ENCODE results near the gene KIF5C.

Gene KIF5C

DNA sequence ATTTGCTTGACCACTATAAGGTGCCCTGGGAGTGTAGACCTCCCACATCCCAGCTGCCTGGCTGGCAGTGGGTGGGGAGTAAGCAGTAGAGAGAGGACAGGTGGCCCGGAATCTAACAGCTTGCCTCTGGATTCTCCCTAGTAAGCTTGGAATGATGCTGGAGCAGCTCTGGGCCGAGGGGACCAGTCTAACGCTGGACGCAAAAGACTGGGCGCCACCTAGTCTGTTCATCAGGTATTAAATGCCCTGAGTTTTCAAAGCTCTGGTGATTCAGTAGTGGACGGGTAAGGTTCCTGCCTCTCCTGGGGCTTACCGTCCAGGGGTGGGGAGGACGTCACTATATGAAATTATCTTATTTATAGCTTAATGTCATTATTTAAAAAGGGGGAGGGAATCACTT is 162.8 kb downstream of the KIF5C start:
- H3K27ac ChIP-seq = no peak overlapping the region
- no peak for TF ChIP-seq ZFX (IDR thresholded peaks at IDR 0.05; ENCODE audit: borderline replicate concordance)

DNA sequence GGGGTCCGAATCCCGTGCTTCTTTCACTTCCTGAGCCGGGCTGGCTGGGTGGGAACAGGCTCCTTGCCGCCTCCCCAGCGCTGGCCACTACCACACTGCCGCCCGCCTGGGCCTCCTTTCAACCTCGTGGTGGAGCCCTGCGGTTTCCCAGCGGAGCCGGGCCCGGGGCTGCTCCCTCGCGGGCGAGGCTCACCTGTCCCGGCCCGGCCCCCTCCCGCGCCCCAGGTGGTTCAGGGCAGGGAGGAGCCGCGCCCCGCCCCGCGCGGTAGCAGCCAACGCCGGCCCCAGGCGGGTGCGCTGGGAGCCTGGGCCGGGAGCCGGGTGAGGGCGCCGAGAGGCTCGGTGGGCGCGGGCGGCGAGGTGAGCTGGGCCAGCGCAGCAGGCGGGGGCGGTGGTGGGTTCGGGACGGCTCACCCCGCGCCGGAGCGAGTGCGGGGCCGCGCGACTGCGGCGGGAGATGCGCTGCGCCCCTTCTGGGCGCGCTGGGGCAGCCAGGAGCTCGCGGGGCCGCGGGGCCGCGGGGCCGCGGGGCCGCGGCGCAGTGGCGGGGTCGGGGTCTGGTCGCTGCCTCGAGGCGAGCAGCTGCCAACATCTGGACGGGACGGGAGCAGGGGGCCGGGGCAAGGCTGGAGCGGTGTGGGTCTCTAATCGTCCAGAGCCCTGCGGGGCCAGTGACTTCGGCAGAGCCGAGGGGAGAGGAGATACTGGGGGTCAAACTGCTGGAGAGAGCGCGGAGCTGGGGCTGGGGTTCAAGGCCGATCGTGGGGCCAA is 163.6 kb downstream of the KIF5C start, which contains the start of gene LYPD6B:
Gene LYPD6B (plus strand): TSS at position 258 of the 771 bp plus-strand sequence. CDS start 92,250 bp downstream, outside the sequence.
- H3K27ac ChIP-seq = no peak within 1 kb of the TSS
- no peak for TF ChIP-seq ZFX (IDR thresholded peaks at IDR 0.05; ENCODE audit: borderline replicate concordance)
- TF ChIP-seq, protein P1, sequence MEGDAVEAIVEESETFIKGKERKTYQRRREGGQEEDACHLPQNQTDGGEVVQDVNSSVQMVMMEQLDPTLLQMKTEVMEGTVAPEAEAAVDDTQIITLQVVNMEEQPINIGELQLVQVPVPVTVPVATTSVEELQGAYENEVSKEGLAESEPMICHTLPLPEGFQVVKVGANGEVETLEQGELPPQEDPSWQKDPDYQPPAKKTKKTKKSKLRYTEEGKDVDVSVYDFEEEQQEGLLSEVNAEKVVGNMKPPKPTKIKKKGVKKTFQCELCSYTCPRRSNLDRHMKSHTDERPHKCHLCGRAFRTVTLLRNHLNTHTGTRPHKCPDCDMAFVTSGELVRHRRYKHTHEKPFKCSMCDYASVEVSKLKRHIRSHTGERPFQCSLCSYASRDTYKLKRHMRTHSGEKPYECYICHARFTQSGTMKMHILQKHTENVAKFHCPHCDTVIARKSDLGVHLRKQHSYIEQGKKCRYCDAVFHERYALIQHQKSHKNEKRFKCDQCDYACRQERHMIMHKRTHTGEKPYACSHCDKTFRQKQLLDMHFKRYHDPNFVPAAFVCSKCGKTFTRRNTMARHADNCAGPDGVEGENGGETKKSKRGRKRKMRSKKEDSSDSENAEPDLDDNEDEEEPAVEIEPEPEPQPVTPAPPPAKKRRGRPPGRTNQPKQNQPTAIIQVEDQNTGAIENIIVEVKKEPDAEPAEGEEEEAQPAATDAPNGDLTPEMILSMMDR (IDR thresholded peaks at IDR 0.05) = peak; percentile 21

DNA sequence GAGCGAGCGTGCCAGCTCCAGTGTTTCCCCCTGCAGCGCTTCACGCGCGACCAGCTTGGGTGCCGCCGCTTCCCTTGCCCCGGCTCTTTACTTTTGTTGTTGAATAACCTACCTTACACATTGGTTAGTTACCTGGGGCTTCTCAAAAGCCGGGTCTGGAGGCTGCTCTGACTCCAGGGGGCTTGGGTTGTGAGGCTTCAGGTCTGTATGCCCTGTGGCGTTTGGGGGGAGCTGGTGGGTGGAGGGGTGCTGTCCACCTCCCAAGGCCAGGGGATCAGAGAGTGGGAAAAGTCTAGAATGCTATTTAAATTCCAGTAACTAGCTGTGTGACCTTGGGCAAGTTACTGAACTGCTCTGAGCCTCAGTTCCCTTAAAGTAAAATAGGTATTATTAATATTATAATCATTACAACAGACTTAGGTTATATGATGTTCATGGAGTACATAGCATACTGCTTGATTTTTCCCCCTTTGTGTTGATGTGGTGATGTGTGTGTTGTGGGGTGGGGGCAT is 164.2 kb downstream of the KIF5C start:
- no peak for TF ChIP-seq ZFX (IDR thresholded peaks at IDR 0.05; ENCODE audit: borderline replicate concordance)
- TF ChIP-seq, protein P1 (IDR thresholded peaks at IDR 0.05) = no peak
- H3K27ac ChIP-seq = no peak overlapping the region

DNA sequence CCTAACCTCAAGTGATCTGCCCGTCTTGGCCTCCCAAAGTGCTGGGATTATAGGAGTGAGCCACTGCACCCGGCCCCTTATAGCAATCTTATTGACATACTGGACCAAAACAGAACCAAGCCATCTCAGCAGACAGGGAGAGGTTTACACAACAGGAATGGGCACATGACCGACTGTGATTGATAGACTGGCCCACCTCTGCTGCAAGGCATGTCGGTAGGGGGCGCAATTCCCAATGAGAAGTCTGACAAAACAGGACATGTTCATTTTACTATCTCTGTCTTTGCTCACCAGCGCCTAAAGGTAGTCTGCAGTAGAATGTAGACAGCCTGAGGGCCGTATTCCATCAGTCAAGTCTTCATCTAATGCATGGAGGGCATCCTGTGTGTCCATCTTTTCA is 165.4 kb downstream of the KIF5C start:
- H3K27ac ChIP-seq = no peak overlapping the region
- TF ChIP-seq, protein P1 (IDR thresholded peaks at IDR 0.05) = peak; percentile 50
- TF ChIP-seq ZFX (IDR thresholded peaks at IDR 0.05; ENCODE audit: borderline replicate concordance) = no peak

DNA sequence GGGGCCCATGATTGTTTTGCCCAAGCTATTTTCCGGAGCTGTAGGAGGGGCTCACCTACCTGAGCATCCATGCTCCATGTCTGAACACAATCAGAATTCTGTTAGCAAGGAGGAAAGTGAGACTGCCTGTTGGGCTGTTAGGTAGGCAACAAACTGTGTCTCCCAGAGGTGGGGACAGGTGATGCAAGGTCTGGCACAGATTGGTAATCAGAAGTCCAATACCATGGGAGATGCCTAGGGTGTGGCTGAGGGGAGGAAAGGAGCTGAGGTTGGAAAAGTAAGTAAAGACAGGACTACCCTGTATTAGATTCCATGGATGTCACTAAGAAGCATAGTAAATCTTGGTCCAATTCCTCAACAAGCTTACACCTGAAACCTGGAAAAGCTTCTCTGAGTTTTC is 166.5 kb downstream of the KIF5C start:
- H3K27ac ChIP-seq = no peak overlapping the region
- no peak for TF ChIP-seq ZFX (IDR thresholded peaks at IDR 0.05; ENCODE audit: borderline replicate concordance)
- TF ChIP-seq, protein P1 (IDR thresholded peaks at IDR 0.05) = no peak

DNA sequence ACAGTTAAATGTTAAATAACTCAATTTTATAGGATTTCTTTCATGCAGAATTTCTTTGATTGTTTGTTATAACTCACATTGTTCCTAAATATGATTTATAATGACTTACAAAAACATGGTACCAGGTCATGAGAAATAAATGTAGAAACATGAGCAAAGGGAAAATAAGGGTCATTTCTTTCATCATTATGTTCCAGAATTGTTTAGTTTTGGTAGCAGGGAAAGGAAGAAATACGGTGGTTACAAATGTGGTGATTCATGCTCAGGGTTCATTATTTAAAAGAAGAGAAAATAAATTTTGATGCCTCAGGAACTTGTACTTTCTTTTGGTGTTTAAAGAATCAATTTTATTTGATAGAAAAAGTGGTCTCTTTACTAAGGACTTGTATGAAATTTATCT is 167.9 kb downstream of the KIF5C start:
- H3K27ac ChIP-seq = no peak overlapping the region
- no peak for TF ChIP-seq ZFX (IDR thresholded peaks at IDR 0.05; ENCODE audit: borderline replicate concordance)
- TF ChIP-seq, protein P1 (IDR thresholded peaks at IDR 0.05) = no peak

DNA sequence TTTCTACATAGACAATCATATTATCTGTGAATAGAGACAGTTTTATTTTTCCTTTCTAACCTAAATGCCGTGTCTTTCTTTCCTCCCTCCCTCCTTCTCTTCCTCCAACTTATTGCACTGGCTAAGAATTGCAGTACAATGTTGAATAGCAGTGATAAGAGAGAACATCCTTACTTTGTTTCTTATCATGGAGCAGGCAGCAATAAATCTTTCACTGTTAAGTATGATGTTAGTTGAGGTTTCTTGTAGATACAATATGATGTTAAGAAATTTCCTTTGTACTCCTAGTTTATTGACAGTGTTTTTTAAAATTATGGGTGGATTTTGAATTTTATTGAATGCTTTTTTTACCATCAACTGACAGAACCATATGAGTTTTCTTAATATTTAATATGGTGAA is 169.5 kb downstream of the KIF5C start:
- no peak for TF ChIP-seq ZFX (IDR thresholded peaks at IDR 0.05; ENCODE audit: borderline replicate concordance)
- TF ChIP-seq, protein P1 (IDR thresholded peaks at IDR 0.05) = no peak
- H3K27ac ChIP-seq = no peak overlapping the region
